ENCODE results near the gene DKK2.

DKK2 gene, protein sequence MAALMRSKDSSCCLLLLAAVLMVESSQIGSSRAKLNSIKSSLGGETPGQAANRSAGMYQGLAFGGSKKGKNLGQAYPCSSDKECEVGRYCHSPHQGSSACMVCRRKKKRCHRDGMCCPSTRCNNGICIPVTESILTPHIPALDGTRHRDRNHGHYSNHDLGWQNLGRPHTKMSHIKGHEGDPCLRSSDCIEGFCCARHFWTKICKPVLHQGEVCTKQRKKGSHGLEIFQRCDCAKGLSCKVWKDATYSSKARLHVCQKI

DNA sequence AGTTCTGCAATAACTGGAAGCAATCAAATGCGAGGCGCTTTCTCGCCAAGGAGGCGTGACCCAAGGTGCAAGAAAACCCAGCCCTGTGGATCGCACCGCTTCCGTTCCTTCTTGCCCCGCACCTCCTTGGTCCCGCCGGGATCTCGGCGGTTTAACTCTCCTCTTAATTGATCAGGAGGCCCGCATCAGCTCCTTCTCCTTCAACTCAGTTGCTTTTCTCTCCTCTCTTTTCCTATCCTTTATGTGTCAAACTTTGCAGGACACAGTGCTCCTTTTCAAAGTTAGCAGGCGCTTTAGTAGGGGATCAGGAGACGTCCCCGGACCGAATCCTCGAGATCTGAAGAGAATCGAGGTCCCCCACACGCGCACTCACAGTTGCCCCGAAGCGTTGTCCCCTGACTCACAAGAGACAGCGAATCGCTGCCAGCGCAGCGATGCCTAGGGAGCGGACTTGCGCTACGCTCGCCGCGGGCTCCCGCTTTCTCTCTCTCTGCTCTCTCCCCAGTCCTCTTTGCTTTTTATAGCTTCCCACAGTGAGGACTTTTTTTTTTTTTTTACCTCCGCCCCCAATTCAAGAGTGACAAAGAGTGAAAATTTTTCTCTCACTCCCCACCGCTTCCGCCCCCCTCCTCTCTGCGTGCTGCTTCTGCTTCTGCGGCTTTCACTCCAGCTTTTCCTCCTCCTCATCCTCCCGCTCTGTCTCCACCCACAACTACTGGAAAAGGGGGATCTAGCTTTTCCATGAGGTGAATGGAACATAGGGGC lies at the start of gene DKK2:
Gene DKK2, minus strand, starts transcription at position 495 of the 765 bp plus-strand sequence. CDS start 722 bp downstream, outside the sequence.
- no peak for DNase-seq

DNA sequence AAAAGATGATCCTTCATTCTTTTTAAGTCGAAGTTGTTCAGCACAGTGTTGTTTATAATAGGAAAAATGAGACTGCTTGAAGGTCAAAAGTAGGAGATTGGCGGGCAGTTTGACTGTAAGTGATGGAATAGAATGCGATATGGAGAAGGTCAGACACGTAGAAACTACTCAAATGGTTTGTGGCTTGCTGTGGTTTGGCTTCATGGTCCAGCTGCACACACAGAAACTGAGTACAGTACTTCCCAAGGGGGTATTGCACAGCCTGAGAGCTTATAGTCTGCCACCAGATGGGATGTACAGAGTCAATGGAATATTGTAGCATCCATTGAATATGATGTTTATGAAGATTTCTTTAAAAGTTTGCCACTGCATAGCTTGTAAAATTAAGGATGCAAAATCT lies 41.1 kb upstream of the DKK2 start:
- DNase-seq = no peak

DNA sequence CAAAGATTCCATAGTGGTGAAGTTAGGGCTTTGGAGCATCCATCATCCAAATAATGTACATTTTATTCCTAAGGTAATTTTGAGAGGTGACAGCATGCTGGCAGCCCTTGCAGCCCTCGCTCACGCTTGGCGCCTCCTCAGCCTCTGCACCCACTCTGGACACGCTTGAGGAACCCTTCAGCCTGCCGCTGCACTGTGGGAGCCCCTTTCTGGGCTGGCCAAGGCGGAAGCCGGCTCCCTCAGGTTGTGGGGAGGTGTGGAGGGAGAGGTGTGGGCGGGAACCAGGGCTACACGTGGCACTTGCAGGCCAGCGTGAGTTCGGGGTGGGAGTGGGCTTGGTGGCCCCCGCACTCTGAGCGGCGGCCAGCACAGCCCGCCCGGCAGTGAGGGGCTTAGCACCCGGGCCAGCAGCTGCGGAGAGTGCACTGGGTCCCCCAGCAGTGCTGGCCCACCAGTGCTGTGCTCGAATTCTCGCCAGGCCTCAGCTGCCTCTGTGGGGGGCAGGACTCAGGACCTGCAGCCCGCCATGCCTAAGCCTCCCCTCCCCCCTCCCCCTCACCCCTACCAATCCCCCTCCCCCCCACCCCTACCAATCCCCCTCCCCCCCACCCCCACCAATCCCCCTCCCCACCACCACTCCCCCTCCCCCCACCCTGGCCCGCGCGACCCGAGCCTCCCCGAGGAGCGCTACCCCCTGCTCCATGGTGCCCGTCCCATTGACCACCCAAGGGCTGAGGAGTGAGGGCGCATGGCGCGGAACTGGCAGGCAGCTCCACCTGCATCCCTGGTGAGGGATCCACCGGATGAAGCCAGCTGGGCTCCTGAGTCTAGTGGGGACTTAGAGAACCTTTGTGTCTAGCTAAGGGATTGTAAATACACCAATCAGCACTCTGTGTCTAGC lies 37.0 kb upstream of the DKK2 start:
- no peak for DNase-seq

DNA sequence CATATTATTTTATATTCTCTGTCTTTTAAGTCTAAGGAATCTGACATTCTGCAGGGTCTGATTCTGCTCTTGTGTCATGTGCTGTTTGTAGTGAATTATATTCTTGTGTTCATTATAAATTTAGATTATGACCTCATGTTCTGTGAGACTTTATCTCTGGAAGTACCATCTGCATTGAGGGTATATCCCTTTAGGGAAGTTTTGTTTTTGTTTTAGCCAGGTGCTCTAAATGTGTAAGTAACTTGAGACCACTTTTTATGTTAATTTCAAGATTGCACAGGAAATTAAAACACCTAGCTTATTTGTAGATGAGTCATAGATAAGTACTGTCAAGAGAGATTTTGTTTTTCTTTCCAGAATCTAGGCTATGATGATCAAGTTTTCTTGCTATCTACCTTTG lies 35.0 kb upstream of the DKK2 start:
- DNase-seq = no peak

DNA sequence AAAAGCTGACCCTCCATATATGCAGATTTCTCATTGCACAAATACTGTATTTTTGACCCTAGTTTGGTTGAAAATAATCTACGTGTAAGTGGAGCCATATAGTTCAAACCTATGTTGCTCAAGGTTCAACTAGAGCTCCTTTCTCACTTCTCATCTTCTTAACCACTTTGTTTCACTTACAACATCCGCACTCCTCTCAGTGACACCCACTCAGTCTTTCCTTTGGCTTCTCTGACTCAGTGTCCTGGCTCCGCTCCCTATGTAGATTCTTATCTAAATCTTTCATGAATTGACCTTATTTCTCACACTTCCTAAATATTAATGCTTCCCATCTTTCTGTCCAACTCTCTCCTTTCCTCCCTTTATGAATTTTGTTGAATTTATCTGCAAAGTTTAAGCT lies 32.9 kb upstream of the DKK2 start:
- DNase-seq = no peak

DNA sequence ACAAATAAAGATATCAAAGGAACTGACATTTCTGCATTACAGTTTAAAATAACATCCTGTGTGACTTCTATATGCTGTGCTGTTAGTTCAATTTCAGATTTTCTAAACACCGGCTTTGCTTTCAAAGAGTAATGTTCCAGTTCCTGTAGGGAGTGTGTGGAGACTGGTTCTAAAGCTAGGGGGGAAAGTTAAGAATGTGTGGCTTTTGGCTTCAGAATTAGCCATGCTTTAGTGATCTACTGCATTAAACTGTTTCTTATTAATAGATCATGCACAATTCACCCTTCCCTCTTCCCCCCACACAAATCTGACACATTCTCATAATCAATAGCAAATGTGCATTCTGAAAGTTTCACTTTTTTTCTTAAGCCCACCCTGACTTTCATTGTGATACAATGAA lies 32.0 kb upstream of the DKK2 start:
- DNase-seq = no peak

DNA sequence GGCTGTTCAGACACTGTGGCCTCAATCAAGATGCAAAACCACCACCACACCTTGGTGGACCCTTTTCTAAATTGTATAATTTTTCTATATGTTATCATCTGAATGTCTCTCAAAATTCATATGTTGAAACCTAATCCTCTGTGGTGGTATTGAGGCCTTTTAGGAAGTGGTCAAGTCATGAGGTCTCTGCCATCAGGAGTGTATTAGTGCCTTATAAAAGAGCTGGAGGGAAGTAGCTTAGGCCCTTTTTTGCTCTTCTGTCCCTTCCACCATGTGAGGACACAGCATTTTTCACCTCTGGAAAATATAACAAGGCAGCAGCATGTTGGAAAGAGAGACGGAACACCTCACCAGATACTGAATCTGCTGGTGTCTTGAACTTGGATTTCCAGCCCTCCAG lies 30.5 kb upstream of the DKK2 start:
- DNase-seq = no peak

DNA sequence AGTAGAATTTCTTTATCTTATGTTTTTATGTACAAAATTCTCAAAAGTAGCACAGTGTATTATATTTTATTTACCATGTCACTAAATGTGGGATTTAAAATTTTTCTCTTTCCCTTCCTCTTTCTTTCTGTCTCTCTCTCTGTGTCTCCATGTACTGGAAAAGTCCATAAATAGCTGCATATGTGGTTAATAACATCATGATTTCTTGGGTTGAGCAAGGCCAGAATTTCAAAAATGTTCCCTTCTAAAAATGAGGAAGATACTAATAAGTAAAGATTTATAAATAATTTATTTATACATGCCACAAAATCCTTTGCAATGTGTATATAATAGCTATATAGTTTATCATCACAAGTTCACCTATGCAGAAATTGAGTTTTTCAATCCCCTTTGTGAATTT lies 29.1 kb upstream of the DKK2 start:
- no peak for DNase-seq

DNA sequence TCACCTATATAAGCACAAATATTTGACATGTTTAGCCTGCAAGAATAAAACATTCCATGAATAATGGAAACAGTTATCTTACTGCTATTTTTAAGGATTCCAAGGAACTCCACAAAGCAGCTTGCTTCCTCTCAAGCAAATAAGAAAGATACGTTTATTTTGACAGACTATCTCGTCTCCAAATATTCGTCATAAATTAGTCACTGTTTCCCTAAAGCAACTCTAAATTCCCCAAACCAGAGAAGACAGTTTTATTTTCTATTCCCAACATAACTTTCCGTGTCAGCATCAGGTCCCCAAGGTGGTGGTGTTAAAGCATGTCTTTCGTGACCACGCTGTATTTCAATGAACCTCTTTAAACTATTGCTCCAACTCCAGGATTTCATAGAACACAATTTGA lies 24.3 kb upstream of the DKK2 start:
- DNase-seq = no peak

DNA sequence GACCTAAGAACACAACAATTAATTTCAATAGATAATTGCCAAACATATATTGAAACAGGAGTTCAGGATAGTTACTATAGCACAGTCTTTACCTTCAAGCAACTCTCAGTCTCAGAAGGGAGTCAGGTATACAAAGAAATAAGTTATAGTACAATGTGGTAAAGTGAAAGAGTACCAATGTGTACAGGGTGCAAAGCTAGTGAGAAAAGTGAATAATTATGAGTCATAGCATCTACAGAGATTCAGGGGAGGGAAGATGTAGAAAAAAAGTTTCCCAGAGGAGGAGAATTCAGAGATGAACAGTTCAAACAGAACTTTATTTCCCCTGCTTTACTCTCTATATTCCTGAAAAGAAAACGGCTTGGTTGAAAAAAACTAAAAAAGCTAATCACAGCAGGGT lies 22.7 kb upstream of the DKK2 start:
- DNase-seq = no peak

DNA sequence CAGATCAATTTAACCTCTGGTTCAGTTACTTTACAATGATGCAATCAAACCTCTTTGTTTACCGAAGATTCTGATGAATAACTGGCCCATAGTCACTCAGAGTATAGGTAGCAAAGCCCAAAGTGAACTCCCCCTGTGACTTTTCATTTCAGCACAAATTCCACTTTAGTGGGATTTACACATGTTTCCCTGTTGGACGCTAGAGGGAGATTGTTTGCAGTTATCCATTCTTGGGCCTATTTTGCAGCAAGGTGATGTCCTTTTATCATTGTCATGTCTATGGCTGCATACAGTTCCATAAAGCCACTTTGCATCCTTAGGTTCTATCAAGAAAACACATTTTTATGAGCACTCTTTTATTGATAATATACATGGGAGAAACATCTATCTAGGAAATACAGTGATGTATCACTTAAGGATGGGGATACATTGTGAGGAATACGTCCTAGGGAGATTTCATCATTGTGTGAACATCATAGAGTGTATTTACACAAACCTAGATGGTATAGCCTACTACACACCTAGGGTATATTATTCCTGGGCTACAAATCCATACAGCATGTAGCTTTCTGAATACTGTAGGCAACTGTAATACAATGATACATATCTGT lies 14.5 kb upstream of the DKK2 start:
- no peak for DNase-seq

DNA sequence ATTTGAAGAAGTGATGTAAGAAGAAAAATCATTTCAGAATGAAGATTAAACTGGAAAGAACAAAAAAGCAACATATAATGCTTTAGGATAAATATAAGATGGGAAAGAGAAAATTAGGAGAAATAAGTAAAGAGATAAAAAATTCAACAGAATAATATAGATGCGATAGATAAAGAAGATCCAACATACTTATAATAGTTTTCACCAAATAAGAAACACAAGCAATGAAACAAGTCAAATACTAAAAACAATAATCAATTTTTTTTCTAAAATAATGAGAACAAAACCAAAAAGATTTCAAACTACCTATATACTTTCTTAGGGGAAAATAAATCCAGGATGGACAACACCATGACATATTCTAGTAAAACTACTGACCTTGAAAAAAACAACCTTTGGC lies 10.1 kb upstream of the DKK2 start:
- DNase-seq = no peak

DNA sequence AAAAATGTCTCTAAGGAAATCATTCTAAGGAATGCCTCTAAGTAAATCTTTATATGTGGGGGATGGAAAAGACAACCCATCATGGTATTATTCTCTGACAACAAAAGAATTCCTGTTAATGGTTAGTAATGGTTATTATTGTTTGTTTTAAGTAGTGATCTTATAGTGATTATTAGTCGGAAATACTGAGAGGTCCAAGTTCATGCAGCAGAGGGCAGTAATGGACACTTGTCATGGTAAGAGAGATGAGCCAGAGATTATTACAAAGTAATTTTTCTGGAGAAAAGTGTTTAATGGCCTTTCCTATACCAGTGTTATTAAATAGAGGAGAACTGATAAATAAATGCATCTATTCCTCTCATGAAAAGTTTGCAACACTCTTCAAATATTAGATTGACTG lies 8.1 kb upstream of the DKK2 start:
- DNase-seq = no peak

DNA sequence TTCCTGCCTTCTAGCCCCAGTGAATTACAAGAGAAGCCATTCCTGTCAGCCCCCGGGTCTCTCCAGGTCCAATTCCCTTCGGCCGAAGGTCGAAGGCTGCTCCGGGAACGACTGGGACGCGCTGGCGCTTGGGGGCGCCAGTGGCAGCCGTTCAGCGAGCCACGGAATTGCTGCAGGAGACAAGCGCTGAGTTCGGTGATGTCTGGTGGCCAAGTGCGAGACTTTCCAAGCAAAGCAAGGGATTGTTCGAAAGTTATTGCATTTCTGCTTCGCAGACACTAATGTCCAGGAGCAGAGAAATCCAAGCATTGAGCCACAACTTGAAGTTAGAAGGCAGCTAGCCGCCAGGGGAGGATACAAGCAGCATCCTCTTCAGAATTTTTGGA lies 1.1 kb upstream of the DKK2 start:
- no peak for DNase-seq

DNA sequence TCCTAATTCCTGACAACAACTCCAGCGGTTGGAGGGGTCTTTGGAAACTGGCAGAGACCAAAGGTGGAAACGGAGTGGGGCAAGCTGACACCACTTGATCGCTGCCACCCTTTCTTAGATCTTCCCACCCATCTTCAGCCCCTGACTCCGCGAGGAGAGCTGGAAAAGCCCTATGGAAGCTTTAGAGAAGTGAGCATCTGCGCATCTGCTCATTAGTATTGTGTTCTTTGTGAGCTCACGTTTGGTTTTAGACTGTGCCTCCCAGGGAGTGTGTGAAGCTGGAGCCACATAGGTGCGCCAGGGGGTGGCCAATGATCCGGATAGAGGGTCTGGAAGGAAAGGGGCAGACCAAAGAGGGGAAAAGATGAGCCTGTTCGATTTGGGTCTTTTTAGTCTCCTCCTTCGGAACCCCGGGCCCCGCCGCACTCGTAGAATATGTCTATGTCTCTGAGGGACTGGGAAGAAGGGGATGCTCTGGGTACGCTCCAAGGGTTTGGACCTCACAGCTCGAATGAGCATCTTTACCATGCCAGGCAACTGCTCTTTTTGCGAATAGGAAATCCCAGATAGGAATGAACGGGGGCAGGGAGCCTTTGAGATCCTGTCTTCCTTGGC lies 578 bp upstream of the DKK2 start:
- DNase-seq = no peak

DNA sequence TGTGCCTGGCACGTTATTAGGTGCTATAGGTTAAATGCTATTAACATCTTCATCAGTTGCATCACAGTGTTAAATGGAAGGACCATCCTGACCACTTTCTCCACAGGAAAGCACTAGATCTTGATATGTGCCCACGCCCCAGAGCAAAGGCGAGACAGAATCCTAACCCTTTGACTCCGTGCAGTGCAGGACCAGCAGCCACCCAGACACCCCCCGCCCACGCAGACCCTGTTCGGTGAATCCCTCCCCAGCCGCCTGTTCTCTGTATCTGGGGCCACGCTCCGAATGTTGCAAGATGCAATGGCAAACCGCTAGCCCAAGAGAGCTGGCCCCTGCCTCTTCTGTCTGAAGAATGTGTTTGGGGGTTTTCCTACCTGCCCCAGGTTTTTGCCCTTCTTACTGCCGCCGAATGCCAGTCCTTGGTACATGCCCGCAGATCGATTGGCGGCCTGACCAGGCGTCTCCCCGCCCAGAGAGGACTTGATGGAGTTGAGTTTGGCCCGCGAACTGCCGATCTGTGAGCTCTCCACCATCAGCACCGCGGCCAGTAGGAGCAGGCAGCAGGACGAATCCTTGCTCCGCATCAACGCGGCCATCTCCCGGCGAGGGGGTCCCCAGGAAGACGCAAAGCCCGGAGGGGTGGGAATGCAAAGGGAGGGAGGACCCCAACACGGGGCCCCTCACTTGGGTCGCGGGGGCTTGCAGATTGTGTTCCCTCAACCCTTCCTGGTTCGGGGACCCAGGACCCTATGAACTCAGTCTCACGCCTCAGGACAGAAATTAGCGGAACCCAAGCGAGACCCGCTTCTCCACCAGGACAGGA lies 906 bp downstream of the DKK2 start:
- no peak for DNase-seq

DNA sequence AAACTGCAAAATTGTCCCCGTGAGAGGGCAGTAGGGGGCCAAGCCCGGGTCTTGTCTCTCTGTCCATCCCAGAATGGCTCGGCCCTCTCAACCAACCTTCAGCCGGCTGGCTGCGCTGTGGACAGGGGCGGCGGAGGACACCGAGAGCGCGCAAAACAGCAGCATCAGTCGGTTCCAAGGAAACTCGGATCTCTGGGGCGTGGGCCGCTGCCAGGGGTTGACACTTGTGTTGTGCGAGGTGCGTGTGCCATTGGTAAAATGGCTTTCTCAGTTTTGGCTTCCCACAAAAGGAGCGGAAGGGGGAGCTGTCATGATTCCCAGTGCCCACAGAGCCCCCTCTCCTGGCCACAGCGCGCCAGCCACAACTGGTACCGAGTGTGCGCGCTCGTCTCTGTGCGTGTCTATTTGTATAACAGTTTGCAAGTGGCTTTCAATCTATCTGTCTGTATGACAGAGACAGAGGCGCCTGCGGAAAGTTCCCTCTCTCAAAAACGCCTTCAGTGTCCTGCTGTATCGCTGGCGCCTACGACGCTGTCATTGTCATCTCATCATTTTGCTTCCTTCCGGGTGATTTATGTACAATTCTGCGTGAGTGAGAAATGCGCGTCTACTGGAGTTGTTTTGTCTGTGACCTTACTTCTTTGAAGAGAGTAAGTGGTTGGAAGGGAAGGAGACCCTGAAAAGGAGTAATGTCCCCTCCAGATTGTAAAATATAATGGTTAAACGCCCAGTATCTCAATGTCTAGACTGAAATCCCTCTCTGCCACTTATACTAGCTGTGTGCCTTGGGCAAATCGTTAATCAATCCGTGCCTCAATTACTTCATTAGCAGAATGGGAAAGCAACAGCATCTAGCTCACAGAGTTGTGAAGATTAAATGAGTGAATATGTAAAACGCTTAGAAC lies 1.8 kb downstream of the DKK2 start:
- DNase-seq = peak; percentile 0

DNA sequence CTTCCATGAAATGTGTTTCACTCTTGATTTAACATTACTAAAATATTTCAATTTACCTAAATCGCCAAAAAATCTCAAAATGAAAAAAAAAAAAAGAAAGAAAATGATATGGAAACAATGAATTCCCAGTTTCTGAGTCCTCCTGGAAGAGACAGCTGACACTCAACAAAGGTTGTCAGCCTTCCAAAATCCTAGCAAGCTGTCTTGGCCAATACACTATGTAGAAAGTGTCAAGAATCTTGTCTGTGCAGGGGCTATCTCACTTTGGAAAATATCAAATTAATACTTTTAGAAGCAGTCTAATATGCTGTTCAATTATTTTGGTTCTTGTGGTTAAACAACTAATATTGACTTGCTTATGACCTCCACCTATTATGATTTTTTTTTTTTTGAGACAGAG lies 8.7 kb downstream of the DKK2 start:
- no peak for DNase-seq

DNA sequence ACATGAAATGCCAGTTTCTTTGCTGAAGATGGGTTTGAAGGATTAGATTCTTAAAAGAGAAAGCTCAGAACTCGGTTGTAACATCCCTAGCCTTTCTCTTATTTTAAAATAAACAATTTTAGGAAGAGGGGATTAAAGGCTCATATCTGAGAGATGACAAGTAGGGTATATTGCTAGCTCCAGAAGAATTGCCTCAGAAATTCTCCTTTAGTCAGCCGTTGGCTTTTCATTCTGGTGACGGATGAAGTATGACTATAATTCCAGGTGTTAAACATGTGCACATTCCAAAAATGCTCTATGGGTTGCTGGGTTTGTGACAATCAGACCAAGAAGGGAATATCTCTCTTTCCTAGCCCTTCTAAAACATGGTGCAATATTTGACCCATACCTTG lies 17.8 kb downstream of the DKK2 start:
- no peak for DNase-seq

DNA sequence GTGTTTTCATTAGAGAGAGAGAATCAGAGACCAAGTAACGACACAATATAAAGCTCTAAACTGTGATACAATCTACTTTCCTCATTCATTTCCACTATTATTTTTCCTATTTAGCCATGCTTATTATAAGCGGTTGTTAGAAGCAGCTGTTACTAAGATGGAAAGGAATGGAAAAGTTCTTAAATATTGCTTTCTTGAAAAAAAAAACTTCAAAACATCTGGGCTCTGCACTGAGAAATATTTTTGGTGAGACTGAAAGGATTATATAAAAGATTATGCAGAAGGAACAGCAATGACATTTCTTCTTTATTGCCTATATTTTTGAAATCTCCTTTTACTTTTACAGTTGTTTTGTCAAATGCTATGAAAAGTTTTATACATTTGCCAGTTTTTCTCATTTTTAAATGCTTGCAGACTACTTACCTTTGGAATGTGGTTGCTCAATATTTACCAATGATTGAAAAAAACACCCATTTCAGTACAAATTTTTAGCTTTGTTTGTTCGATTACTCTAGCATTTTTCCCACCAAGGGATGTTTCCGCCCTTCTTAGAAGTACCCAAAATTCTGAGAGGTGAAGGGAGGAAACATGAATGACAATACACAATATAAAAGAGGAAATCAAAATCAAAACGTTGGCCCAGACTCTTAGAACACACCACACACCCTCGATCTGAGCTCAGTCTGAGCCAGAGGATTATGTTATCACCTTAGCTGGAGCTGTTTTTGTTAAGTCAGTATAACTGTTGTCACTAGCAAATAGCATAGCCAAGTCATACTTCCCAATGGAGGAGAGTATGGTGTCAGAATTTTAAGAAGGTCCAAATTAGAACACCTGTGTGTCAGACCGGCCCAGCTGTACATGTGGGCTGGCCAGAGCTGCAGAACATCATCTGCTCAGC lies 18.4 kb downstream of the DKK2 start:
- DNase-seq = no peak
